ENCODE data around the gene TRPC3.

Gene TRPC3

DNA sequence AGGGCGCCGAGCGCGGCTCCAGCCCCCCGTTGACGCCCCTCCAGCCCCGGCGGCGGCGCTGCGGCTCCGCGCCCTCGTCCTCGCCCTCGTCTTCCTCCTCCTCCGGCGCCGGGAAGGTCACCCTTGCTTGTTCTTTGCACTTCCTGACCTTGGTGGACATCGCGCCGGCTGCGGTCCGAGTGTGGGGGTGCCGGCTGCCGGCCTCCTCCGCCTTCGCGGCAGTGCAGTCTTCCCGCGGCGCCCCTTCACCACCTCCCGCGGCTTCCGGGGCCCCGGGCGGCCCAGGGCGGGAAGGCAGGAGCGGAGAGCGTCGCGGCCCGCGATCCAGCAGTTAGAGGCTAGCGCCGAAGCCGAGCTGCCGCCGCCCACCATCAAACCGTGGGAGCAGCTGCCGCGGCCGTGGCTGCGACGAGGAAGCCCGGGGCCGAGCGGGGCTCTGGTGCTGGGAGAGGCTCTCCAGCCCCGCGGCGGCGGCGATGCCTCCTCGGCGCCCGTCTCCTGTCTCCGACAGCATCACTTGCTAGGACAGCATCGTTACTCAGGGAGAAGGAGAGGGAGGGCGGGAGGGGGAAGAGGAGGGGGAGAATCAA is at the start of gene TRPC3:
Gene TRPC3, minus strand, starts transcription at position 540 of the 590 bp plus-strand sequence. Its CDS starts 380 bp downstream, at position 160.
- peak; percentile 5 for FAIRE-seq

GRCh38 chr4:122000849-122001248 is 49.0 kb upstream of the TRPC3 start:
- FAIRE-seq = no peak
- DNase-seq (ENCODE audit: low spot score) = no peak

More for the DNA sequence above, at the start of gene TRPC3:
- peak; percentile 66 for DNase-seq (ENCODE audit: low spot score)

GRCh38 chr4:121998024-121998423 is 46.2 kb upstream of the TRPC3 start:
- no peak for FAIRE-seq
- no peak for DNase-seq (ENCODE audit: low spot score)

DNA sequence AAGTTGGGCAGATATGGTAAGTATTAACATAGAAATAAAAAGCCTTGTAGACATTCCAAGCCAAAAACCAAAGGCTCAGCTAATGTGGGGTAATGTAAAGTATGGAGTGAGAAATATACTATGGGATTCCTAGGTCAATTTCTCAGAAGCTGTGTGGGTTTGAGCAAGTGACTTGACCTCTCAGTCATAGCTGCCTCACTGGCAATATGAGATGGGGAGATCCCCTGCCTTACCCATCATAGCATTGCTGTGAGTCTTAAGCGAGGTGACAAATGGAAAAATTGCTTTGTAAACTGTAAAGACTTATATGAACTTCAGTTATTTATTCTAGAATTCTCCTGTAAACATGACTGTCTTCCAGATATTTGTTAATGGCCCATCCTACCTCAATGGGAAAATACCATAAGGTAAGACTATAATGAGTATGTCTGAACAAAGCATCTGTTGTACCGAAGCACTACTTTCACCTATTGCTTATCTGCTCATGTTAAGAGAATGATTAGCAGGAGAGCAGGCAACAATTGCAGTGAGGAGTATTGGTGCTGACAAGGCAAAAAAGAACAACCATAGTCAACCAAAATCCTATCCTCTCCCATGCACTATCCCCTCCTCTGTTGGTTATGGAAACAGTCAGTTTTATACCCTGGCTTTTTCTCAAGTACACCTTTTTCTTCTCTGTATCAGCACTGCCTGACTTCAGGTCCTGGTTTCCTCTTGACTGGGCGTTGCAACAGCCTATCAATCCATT is 44.1 kb upstream of the TRPC3 start:
- FAIRE-seq (no peak), DNase-seq (ENCODE audit: low spot score) (no peak)

DNA sequence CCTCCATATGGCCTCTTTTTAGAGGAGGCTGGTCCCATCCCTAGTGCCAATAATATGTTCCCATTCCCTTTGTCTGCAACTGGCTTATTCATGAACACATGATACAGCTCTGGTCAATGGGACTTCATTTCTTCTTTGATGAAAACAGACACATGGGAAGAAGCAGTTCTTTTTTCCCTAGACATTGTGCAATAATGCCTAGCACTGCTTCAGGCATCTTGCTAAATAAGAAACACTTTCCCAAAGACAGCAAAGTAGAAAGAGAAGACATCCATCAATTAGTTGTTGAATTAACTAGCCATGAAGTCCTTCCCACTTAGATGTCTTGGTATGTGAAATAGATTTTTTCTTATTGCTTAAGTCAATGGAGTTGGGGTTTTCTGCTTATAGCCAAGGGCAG is 40.1 kb upstream of the TRPC3 start:
- DNase-seq (ENCODE audit: low spot score) (no peak), FAIRE-seq (no peak)

- FAIRE-seq = no peak
- DNase-seq (ENCODE audit: low spot score) = no peak
Measured at GRCh38 chr4:121990489-121990888, 38.6 kb upstream of the TRPC3 start.

DNA sequence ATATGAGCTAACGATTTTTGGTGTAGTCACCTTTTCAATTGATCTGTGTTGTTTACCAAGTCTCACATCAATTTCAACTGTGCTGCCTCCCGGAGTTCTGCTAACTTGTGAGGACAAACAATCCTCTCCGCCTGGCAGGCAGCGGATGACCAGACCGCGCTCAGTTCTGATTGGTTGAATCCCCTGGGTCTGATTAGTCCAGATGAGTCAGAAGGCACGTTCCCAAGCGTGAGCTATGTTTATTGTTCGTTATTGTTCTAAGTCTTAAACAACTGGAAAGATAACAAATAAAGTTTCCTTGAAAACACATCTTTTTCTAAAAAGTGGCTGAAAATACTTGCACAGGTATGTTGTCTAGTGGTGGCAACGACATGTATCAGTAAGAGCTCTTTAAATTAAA is 37.9 kb upstream of the TRPC3 start:
- DNase-seq (ENCODE audit: low spot score) (peak; percentile 76), FAIRE-seq (no peak)

DNA sequence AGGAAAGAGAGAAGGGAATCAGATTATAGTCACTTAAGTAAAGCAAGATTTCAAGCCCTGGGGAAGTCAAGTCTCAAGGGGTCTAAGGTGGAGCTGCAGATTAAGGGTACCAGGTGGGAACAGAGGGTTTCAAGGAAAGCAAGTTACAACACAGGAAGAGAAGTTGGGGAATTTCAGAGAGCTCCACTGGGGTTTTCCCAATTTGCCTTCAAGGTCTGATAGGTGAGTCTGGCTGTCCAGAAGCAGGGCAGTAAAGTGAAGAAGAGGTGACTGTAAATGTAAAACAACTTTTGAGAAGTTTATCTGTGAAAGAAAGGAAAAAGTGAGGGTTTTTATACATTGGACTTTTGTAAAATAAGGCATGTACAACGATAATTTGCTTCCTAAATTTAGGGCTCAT is 37.1 kb upstream of the TRPC3 start:
- DNase-seq (ENCODE audit: low spot score) (no peak), FAIRE-seq (no peak)

GRCh38 chr4:121980643-121981042 is 28.8 kb upstream of the TRPC3 start:
- DNase-seq (ENCODE audit: low spot score) = no peak

DNA sequence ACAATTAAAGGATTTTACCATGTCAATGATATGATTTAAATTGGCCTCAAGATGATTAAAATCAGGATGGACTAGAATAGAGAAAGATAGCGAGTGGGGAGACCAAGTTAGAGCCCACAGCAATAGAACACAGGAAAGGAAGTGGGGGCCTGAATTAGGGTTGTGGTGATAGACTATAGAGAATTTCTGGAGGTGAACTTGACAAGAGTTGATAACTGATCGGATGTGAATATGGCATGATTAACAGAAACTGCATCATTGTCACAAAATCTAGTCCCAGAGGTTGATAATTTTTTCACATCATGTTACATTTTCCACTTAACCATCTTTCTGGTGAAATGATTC is 26.3 kb upstream of the TRPC3 start:
- DNase-seq (ENCODE audit: low spot score) = no peak
- FAIRE-seq = no peak

More at GRCh38 chr4:121980643-121981042, 28.8 kb upstream of the TRPC3 start:
- FAIRE-seq = no peak

DNA sequence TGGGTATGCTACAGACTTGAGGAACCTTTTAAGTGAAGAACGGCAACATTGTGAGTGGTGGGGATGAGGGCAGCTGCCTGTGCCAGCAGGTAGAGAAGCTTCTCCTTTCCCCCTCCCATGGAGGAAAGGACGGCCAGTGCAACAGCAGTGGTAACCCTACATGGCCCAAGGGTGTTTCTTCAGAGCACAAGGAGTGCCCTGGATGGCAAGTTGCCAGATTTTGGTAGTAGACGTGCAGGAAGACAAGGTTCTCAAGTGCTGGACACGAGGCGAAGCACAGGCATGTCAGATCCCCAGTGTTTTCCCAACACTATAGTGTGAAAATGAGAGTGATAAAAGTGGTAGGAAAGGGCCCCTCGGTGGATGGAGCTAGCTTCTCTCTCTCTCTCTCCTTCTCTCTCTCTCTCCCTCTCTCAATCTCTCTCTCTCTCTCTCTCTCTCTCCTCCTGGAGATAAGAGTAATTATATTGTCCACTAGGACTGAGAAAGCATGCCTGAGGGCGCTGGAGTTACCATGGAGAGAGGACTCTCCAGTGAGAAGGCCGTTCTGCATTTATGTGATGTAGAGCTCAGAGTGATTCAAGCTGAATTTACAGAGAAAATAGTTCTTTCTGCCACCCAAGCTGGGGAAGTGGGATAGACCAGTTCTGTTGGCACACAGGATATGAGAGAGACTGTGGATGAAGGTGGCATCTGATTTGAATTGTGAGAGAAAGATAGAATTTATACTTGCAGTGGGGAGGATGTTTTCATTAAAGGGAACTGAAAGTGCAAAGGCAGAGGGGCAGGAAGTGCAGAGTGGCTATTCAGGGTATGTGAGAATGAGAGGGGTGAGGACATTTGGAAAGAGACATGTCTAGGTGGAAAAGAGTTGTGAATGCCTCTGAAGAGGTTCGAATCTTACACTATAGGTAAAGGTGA is 25.7 kb upstream of the TRPC3 start:
- FAIRE-seq (no peak), DNase-seq (ENCODE audit: low spot score) (no peak)

DNA sequence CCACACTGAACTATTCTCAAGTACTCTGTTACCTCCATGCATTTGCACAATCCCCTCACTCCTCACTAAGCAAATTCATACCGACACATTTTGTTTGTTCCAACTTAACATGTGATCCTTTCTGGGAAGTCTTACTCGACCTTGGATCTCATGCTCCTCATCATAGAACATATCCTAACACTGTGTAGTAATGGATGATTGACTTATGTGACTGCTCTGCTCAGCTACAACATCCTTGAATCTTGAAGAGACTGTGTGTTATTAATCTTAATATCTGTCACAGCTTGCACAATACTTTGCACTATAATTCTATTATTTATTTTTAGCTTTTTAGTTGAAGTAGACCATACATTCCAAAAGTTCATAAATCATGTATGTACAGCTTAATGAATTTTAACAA is 23.9 kb upstream of the TRPC3 start:
- no peak for DNase-seq (ENCODE audit: low spot score)
- FAIRE-seq = no peak

GRCh38 chr4:121973816-121974215 is 22.0 kb upstream of the TRPC3 start:
- DNase-seq (ENCODE audit: low spot score) (no peak), FAIRE-seq (no peak)

GRCh38 chr4:121968859-121969258 is 17.0 kb upstream of the TRPC3 start:
- FAIRE-seq = no peak
- no peak for DNase-seq (ENCODE audit: low spot score)

DNA sequence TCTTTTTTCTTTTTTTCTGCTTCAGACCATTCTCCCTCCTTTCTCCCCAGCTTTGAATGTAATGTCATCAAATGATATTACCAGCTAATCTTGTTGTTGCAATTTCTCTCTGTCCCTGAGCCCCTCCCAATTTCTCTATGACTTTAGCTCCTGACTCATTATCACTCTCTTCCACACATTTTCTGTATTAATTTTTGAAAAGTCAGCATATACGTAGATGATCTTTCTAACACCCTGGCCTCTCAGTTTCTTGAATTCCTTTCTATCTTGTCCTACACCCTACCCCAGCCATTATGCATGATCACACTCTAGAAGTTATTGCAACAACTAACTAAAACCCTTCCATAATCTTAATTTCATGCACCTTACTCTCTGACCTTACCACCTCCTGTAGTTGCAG is 13.1 kb upstream of the TRPC3 start:
- DNase-seq (ENCODE audit: low spot score) (no peak), FAIRE-seq (no peak)

DNA sequence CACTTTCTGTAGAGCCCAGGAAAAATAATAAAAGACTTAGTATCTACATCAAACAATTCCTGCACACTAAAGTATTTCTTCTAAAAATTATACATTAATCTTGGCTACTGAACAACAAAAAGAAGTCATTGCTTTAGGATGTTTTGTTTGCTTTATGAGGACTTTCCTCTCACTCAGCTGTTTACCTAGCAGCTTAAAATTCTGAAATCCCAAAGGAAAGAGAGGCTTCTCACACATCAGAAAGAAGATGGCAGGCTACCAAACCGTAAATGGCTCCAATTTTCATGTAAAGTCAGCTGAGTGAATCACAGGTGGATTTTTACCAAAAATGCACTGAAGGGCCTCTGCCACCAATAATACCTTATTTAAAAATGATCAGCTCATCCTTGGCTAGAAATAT is 9.0 kb upstream of the TRPC3 start:
- FAIRE-seq (no peak), DNase-seq (ENCODE audit: low spot score) (no peak)

DNA sequence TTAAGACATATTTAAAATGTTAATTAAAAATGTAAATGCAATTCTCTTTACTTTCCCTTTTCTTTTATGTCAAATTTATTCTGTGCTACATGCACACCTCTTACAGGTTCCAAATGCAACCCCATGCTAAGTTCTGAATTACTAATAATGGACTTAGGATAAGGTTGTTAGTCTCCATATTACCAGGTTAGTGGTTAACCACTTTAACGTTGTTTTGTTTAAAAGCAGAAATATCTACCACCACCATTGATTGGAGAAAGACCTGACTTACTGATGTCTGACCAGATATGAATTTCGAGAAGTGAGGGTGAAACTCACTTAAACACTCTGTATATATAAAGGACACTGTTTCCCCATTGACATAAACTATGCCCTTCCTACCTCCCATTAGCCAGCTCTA is 6.9 kb upstream of the TRPC3 start:
- no peak for DNase-seq (ENCODE audit: low spot score)
- no peak for FAIRE-seq

DNA sequence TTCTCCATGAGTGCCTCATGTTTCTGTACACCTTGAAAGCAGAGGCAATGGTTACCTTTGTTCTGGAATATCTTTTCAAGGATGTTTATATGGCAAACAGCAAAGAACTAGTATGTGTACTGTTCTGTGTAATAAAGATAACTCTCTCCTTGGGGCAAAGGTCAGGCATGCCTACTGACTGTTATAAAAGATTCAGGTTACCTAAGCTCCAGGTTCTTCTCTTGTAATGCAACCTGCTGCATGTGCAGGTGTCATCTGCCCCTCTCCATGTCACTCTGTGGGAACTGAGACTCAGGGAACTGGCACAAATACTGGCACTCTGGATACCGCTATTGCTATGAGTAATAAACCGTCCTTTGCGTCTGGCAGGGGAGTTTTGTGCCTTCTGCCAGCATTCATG is 5.4 kb upstream of the TRPC3 start:
- no peak for DNase-seq (ENCODE audit: low spot score)
- FAIRE-seq = no peak

DNA sequence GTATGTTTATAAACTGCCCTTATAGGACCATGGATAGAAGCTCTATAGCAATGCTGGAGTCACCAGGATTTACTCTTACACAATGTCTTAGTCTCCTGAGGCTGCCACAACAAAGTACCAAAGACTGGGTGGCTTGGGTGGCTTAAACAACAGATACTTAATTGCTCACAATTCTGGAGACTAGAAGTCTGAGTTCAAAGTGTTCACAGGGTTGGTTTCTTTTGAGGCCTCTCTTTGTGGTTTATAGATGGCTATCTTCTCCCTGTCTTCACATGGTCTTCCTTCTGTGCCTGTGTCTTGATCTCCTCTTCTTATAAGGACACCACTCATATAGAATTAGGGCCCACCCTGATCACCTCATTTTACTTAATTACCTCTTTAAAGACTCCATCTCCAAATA is 2.0 kb upstream of the TRPC3 start:
- FAIRE-seq (no peak), DNase-seq (ENCODE audit: low spot score) (no peak)

DNA sequence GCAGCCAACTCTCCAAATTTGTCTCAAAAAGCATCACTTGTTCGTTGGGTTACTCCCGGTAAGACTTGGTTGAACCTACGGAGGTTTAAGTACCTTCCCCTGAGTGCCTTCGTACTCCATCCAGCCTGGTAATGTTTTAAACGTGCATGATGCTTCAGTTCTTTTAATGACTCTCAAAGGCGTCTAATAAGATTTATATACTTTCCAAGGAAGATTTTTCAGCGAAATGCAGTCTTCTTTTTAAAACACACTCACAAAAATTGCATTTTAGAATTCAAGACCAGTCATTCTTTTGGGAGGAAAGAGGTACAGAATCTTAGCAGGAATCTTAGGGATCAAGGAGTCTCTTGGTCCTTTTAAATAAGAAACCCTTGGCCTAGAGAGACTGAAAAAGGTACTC is 430 bp upstream of the TRPC3 start:
- FAIRE-seq (no peak), DNase-seq (ENCODE audit: low spot score) (no peak)

DNA sequence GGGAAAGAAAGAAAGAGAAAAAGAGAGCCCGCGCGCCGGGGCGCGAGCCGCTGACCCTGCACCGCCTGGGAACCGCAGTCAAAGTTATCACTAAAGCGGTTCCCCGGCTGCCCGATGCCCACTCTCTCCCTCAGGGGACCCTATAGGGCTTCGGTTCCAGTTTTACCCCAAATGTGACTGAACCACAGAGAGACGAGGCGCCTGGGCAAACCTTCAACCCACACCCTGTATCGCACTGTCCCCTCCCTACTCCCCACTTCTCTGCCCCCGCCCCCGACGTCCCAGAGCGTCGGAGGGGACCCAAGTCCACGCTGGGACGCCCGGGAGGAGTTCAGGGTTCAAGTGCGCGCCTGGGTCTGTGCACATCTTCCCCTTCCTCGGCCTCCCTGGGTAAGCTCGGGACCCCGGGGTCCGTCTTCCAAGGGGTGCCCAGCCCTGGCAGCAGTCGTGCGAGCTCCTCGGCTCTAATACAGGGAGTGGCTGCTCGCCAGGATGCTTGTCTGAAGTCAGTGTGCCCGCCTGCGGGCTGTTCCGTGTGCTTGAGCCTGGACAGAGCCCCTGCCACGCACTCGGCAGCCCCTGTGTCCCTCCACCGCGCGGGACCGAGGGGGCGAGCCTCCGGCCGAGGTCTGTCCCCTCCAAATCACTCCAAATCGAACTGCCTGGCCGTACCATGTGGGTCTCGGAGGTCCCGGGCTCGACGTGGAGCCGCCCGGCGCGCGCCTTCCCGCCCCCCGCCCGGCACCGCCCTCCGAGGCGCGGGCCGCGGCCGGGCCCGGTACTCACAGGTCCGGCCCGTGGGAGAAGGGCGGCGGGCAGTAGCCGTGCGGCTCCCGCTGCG is 960 bp downstream of the TRPC3 start:
- FAIRE-seq = no peak

More for the DNA sequence above, 960 bp downstream of the TRPC3 start:
- peak; percentile 61 for DNase-seq (ENCODE audit: low spot score)

Measured in urothelium cell line (cell line).